HG02759 (cell line): ENCODE results near the gene PLEKHM1.

Experiments used
- ATAC-seq: cut with Tn5 transposase; IDR thresholded peaks from one replicate; pipeline ENCODE4 v1.9.1; 2021; ENCODE audit warnings: mild to moderate bottlenecking, moderate library complexity; ENCODE audit not compliant: unreplicated experiment

Gene PLEKHM1

DNA sequence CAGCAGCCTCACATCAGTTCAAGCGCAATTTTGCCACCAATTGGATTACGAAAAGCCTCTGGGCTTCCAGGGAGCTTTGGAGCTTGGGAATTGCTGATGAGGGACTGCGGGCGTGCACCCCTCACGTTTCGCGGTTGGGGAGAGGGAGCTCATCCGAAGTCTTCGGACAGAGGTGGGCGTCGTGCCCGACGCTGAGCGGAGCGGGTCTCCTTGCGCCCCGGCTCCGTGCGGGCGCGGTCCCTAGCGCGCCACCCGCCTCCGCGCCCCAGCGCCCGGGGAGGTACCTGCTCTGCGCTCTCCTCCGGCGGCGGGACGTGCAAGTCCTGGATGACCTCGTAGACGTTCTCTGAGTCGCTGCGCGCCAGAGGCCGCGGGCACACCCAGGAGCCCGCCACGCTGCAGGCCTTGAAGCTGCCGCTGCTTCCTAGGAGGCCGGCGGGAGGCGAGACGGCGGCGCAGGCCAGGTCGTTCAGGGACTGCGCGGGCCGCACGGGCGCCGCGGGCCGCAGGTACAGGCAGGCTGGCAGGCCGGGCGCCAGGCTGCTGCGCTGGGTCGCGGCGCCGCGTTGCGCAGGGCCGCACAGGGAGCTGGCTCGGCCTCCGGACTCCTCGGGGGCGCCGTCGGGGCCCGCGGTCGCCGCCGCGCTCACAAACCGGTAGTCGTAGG, 61.0 kb downstream of the PLEKHM1 start:
- no peak for ATAC-seq

DNA sequence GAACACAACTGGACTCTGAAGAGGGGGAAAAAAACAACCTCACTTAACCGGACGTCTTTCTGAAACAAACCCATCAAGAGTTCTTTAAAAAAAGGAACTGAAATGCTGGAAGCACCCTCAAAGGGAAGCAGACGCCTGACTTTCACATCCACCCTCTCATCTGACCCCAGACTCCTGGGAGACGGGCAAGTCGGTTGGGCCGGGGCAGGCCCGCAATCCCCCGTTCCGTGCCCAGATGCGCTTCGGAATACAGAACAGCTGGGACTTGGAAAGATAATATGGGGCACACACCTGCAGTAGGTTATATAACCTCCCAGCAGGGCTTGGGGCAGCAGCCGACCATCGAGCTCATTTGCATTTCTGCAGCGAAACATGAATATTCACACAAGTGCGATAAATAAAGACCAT, 61.6 kb downstream of the PLEKHM1 start:
- no peak for ATAC-seq

DNA sequence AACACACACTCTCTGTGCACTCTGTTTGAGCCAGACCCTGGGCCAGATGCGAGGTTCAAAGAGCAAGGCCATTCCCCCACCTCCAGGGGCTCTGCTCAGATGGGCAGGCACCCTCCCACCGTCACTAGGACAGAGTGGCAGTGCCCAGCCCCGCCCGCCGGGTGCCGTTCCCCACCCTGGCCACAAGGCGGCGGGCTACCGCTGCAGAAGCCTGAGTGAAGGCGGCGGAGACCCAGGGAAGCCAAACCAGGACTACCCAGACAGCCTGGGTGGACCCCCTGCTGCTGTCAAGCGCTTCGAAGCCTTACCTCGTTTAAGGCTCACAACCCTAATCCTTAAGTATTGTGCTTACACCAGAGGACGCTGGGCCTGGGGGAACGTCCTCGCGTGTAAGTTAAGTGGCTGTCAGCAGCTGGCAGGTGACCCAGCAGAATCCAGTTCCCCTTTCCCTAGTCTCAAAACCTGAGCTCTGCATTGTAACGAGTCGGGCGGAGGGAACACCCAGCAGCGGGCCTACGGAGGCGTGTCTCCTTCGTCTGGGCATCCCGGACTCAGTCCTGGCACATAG, 62.4 kb downstream of the PLEKHM1 start:
- peak; percentile 36 for ATAC-seq

DNA sequence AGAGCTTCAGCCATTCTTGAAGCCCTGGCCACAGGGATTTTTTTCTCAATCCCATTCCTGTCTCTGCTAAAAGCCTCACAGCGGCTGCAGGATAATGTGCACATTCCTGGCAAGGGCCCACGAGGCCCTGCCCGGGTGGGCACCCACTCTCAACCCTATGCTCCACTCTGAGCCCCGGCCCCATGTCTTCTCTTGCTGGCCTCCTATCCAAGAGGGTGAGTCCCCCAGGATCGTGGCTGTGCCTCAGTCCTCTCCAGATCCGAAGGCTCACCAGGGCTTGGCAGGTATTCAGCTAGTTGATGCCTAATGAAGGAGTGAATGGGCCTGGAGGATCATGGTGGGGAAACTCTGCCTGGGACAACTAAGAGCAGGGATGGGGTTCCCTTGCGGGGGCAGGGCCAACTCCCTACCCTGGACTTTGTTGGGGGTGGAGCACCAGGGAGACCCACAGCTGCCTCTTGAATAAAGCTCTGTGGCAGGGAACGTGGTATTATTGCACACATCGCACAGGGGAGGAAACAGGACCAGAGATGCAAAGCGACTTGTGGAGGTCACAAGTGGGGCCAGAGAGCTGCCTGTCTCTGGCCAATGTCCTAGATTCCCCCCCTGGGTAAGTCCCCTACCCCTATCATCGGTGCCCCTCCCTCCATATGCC, 63.2 kb downstream of the PLEKHM1 start:
- ATAC-seq = no peak

DNA sequence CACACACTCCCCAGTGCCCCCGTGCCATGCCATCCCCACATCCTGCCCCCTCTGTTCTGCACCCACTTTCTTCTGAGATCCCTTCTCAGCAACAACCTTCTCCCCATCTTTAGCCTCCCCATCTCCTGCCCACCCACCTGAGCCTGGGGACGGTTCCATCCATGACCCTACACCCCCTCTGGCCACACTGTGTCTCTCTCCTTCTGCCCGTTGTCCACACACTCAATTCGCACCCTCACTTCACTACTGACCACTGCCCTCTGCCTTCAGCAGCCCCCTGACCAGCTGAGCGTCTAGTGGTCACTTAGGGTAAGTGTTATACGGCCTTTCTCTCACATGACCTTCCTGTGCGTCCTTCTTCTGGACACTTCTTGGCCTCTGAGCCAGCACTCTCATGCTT, 64.0 kb downstream of the PLEKHM1 start:
- no peak for ATAC-seq

DNA sequence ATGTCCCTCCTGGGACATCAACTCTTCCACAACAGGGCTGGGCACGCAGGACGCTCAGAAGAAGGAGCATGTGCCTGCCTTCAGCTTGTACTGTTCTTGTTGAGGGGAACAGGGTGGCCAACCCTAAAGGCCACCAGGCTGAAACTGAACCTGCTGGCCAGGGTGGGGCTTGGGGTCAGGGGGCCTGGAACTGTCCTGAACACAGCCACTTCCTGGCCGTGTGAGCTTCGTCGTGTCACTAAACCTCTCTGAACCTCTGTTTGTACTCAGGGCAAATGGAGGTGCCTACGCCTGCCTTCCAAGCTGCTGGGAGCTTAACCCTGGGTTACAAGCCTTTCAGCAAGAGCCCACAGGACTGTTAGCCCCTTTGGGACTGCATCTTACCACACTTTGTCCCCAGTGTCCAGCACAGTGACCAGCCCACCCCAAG, 64.5 kb downstream of the PLEKHM1 start:
- ATAC-seq = no peak

DNA sequence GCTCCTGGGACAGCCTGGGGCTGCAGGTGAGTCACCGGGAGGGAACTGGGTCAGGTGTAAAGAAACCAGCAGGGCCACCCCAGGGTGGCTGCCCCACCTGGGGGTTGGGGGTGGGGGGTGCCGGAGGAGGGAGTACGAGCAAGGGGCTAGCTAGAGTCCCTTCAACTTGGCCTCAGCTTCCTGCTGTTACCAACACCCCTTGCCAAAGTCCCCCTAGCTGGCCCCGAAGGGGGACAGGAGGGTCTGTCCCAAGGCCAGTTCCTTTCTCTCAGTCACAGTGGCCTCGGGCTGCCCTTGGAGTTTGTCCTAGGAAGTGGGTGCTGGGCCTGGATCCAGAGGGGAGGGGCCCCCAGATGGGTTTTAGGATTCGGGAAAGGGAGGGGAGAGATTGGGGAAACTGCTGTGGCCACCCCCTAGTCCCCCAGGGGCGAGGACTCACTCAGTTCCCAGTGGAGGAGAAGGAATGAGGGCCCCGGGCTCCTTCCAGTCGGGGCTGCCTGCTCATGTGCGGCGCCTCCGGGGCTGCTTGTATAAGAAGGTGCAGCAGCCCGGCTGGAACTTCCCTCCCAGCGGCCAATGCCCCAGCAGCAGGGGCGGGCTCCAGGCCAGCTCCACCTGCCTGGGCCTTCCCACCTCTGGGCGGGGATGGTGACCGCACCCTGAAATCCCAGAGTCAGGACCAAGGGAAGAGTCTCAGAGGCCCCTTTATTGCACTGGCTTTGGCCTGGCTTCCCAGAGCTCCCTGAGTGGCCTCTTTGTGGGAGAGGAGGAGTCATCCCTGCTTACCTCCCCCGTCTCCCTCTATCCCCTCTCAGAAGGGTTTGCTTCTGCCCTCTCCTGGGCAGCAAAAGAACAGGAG, 65.2 kb downstream of the PLEKHM1 start:
- ATAC-seq = no peak

DNA sequence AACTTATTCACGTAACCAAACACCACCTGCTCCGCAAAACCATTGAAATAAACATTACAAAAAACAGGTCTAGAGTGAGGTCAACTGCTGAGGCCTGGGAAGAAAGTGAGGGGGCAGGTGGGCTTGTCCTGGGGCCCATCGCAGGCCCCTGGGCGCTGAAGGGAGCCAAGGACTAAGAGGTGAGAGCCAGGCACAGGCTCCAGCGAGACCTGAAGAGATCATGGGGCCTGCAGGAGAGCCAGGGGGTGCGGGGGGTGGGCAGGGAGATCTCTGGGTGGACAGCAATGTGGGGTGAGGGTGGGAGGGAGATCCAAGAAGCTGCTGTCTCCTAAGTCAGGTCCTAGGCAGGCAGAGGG, 65.8 kb downstream of the PLEKHM1 start:
- no peak for ATAC-seq

DNA sequence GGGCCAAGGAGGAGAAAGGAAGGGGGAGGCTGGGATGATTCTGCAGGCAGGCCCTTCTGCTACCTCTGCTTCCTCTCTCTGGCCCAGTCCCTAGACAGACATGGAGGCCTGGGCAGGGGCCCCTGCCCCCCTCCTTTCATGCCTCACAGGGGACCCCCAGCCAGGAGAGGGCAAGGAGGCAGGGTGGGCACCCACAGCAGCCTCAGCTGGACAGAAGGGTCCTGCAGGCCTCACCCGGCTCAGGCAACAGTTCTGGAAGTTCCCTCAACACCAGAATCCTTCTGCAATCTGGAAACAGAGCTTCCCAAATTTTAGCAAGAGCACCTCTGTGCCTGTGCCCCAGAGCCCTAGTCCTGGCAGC, 66.6 kb downstream of the PLEKHM1 start:
- no peak for ATAC-seq

DNA sequence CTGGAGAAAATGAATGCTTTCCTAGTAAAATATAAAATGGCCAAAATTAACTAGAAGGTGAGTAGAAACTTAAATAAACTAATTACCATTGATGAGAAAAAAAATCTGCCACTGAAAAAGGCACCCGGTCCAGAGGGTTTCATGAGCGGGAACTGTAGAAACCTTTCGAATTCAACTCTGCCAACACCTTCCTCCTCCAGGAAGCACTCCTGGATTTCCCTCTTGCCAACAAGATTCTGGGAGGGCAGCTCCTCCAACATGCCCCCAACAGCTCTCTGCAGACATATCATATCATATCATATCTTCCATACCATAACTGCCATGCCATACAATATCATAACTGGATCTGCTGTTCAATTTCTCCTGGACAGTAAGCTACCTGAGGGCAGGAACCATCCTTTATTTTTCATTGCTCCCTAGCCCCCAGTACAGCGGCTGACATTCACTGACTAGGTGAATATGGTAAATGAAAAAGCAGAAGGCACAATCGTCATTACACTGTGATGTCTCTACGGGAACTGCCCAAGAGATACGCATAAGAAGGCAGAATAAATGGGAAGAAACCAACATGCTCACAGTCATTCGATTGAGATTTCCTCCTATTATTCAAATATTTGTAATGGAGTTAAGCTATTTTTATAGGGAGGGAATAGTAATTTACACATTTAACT, 67.1 kb downstream of the PLEKHM1 start:
- no peak for ATAC-seq

DNA sequence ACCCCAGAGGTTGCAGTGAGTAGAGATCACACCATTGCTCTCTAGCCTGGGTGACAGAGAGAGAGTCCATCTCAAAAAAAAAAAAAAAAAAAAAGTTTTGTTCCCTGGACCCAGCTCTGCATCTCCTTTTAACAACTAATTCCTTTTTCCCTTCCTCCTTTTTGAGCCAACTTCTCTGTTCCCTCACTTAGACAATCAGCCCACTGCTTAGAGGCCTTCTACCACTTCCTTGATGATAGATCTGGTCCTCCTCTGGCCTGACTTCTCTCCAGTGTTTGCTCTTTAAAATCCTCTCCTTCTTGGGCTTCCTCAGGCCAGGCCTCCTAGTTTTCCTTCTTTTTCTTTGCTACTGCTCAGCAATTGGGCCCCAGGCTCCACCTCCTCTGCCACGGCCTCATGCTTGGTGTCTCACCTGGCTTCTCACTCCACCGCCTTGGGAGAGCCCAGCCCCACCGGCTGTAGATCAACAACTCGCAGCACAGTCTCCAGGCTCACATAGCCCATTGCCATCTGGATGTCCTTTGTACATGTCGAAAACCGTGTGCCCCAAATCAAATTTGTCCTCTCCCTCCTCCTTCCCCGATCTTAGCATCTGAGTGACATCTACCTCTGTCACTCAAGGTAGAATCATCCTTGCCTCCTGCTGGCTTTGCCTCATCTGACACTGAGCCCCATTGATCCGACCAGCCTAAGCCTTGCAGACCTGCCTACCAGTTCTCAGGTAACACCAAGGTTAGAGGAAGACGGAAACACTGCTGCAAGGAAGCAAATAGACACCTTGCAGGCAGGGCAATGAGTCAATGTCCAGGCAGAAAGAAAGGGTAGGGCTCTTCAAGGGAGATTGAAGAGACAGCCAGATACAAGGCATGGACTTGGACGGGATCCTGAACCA, 75.3 kb downstream of the PLEKHM1 start:
- no peak for ATAC-seq

DNA sequence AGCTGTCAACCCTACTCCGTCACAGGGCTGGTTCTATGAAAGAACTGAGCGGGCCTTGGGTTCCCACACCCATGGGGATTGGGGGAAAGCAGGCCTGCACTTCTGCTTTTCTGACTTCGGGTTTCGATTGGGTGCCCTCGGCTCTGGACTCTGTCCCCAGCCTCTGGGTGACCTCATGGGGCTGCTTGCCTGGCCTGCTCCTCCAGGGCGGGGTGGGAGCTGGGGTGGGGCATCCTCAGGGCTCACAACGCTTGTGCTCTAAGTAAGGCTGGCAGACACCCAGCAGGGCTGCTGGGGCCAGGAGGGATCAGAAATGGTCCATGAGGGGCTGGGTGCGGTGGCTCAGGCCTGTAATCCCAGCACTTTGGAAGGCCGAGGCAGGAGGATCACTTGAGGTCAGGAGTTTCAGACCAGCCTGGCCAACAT, 77.0 kb downstream of the PLEKHM1 start:
- ATAC-seq = no peak

DNA sequence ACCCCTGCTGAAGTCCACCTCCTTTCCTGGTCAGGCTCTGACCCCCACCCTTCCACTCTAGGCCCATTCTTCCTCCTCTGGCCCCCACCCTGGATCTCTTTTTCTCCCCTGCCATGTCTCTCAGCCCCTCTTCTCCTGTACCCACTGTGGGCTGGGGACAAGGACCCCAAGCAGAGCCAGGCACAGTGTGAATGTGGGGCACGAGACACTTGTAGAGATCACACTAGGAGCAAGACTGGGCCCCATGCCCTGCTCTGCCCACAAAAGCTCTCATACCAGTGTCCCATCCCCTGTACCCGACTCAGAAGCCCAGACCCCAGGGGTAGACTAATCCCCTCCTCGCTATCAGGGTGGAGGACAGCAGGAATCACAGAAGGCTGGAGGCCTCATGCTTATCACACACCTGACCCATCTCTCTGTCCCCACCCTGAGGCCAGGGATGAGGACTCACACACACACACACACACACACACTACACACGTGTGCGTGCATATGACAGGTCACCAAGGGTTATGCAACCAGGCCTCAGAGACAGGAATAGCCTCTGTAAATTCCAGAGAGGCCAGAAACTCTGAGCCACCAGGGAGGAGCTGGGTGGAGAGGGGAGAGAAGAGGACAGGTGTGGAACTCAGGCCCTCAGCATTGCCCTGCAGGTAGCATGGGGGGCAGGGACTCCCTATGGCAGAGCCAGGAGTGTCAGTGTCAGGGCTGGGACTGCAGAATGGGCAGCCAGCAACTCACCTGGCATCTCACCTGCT, 79.0 kb downstream of the PLEKHM1 start:
- ATAC-seq = no peak

DNA sequence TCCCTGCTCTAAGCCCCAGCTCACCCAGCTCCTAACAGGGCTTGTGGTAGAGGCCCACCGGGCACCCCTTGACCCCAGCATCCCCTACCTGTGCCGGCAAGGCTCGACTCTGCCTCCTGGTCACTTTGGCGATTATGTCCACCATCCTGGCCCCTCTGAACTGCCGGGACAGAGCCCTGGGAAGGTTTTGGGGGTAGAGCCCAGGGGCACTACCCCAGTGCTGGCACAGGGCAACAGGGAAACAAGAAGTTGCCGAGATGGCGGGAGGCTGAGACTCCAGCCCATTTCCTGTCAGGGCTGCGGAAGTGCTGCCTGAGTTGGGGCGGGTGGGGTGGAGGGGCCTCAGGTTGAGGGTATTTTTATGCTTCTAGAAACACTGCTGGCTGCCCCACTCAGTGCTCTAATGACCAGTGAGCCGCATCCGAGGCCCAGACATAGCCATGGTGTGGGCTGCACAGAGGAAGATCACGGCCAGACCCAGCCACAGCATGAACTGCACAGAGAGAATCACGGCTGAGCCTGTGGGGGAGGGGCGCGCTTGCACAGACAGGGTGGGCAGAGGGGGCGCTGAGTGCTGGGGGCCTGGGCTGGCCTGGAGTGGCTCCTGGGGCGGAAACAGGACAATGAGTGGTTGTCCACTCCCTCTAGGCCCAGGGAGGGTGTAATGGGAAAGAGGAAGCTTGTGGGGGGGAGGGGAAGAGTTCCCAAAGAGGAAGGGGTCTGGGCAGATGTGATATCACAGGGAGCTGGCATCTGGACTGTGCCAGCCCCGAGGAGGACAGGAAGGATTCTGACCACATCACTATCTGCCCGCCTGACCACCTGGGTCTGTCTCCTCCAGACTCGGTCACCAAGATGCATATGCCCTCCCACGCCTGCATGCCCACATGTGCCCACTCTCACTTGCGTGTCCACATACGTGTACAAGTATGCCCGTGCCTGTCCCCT, 80.1 kb downstream of the PLEKHM1 start:
- ATAC-seq = no peak

DNA sequence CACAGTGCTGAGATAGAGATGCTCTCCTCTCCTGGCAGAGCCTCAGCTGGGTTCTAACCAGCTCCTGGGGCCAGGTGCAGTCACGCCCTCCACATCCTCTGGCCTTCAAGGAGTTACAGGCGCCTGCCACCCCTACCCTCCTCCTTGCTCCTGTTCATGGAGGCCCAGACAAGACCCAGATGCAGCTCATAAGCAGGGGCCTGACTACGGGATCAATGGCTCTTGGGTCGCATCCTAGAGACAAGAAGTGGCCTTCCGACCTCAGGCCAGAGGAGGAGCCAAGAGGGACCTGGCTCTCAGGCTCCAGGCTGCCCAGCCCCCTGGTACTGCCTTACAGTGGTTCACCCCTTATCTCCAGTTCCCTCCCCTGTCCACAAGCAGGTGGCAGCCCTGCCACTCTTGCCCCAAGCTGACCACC, 80.9 kb downstream of the PLEKHM1 start:
- ATAC-seq = no peak

DNA sequence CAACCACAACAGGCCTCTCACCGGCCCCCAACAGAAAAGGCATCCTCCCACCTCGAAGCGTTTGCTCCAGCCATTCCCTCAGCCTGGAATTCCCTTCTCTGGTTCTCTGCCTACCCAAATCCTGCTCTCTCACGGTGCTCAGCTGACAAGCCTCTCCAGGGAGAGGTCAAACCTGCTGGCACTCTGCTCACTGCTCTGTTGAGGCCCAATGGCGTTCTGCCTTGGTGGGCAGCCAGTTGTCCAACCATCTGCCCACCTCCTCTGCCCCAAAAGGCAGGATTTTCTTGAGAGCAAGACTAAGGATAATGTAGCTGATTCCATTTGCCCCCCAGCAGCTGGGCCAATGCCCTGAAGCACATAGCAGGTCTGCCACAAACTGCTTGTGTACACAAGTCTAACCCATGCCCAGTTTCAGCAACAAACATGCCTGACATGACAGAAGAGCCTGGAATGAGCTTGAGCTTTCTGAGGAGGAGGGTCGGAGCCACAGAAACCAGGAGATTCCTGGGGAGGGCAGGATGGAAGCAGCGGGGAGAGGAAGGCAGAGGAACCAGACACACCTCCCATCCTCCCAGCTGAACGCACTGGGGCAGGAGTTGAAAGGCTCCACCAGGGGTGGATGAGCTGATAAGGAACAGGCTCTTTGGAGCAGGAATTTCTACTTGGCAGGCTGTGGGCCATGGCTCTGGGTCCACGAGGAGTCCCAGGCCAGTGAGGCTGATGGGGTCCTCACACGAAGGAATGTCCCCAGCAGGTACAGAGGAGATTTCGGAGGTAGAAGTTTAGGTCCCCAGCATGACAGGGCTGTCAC, 81.7 kb downstream of the PLEKHM1 start:
- ATAC-seq = no peak

DNA sequence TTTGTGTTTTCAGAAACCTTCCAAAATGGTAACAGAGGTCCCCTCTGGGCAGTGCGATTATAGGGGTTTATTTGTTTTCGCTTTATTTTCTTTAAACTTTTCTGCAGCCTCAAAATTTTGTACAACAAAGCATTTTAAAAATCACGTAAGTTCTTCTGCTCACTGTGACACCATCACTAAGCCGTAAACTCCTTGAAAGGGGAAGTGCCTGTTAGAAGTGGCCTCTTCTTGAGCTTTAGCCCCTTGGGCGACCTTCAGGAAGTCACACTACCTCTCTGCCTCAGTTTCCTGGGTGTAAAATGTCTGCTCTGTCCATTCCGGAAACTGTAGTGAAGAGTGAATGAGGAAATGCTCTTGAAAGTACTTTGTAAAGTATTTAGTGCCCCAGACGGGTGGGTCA, 84.4 kb downstream of the PLEKHM1 start:
- no peak for ATAC-seq
